ENCODE data around the gene DGKB.

DGKB gene

DNA sequence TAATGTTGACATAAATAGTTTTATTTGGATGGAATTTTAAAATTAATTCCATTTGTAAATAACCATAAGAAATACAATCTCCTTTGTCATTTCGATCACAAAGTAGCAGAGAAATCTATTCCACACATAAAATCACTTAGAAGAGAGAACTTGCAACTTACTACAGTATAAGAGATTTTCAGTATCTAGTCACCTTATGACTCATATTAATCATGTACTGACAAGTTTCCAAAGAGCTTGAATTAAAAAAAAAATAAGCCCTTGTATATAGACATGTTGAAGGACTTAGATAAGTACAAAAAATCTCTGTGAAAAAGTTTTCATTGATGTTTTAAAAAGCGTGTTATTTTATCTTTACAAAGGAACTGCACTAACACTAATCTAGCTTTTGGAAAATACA is 706.0 kb downstream of the DGKB start:
- TF ChIP-seq, protein P1, sequence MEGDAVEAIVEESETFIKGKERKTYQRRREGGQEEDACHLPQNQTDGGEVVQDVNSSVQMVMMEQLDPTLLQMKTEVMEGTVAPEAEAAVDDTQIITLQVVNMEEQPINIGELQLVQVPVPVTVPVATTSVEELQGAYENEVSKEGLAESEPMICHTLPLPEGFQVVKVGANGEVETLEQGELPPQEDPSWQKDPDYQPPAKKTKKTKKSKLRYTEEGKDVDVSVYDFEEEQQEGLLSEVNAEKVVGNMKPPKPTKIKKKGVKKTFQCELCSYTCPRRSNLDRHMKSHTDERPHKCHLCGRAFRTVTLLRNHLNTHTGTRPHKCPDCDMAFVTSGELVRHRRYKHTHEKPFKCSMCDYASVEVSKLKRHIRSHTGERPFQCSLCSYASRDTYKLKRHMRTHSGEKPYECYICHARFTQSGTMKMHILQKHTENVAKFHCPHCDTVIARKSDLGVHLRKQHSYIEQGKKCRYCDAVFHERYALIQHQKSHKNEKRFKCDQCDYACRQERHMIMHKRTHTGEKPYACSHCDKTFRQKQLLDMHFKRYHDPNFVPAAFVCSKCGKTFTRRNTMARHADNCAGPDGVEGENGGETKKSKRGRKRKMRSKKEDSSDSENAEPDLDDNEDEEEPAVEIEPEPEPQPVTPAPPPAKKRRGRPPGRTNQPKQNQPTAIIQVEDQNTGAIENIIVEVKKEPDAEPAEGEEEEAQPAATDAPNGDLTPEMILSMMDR (IDR thresholded peaks at IDR 0.05): no peak
- no peaks in the 10 kb centered on the region for H3K36me3 ChIP-seq
- no peaks in the 10 kb centered on the region for H3K9me3 ChIP-seq
- H3K4me3 ChIP-seq (ENCODE audit: low read depth in 1 of 2, low read length in 1 of 2): no peak overlapping the region
- H3K4me1 ChIP-seq (ENCODE audit: control insufficient read depth in 1 of 2, insufficient read depth in 1 of 2, low read depth in 1 of 2, low read length in 1 of 2): no peaks in the 10 kb centered on the region
- no peak overlapping the region for H3K27ac ChIP-seq
- no peaks in the 10 kb centered on the region for H3K27me3 ChIP-seq

GRCh38 chr7:14195871-14196270 is 706.7 kb downstream of the DGKB start:
- Histone ChIP-seq H3K27ac (no peak overlapping the region), H3K4me1 (ENCODE audit: control insufficient read depth in 1 of 2, insufficient read depth in 1 of 2, low read depth in 1 of 2, low read length in 1 of 2) (no peaks in the 10 kb centered on the region)
- TF ChIP-seq, protein P1 (IDR thresholded peaks at IDR 0.05): no peak

DNA sequence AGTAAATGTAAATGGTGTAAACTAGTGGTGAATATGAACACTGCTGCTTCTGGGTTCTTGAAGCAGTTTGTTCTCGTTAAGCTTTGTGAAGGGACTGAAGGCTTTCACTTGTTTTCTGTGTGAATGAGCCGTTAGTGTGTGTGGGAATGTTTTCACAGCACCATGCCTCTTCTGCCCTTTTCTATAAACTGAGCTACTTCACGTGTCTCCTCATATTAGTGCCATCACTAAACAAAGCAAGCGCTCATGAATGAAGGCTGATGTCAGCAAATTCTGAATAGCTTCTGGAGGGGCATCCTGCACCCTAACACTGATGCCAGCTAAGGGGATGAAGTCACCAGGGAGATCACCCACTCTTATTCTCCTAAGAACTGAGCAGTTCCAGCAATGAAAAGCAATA is 707.5 kb downstream of the DGKB start:
- no peaks in the 10 kb centered on the region for H3K27me3 ChIP-seq
- H3K27ac ChIP-seq: no peak overlapping the region
- H3K4me1 ChIP-seq (ENCODE audit: control insufficient read depth in 1 of 2, insufficient read depth in 1 of 2, low read depth in 1 of 2, low read length in 1 of 2): no peaks in the 10 kb centered on the region
- TF ChIP-seq, protein P1 (IDR thresholded peaks at IDR 0.05): no peak
- no peaks in the 10 kb centered on the region for H3K36me3 ChIP-seq
- H3K9me3 ChIP-seq: no peaks in the 10 kb centered on the region
- no peak overlapping the region for H3K4me3 ChIP-seq (ENCODE audit: low read depth in 1 of 2, low read length in 1 of 2)

More at GRCh38 chr7:14195871-14196270, 706.7 kb downstream of the DGKB start:
- Histone ChIP-seq H3K36me3 (no peaks in the 10 kb centered on the region), H3K4me3 (ENCODE audit: low read depth in 1 of 2, low read length in 1 of 2) (no peak overlapping the region), H3K27me3 (no peaks in the 10 kb centered on the region), H3K9me3 (no peaks in the 10 kb centered on the region)

- Histone ChIP-seq H3K4me1 (ENCODE audit: control insufficient read depth in 1 of 2, insufficient read depth in 1 of 2, low read depth in 1 of 2, low read length in 1 of 2) (no peaks in the 10 kb centered on the region), H3K27me3 (no peaks in the 10 kb centered on the region), H3K4me3 (ENCODE audit: low read depth in 1 of 2, low read length in 1 of 2) (no peak overlapping the region), H3K9me3 (no peaks in the 10 kb centered on the region), H3K27ac (no peak overlapping the region), H3K36me3 (no peaks in the 10 kb centered on the region)
- TF ChIP-seq, protein P1 (IDR thresholded peaks at IDR 0.05): no peak
These were observed 710.9 kb downstream of the DGKB start for GRCh38 chr7:14191686-14192098.

DNA sequence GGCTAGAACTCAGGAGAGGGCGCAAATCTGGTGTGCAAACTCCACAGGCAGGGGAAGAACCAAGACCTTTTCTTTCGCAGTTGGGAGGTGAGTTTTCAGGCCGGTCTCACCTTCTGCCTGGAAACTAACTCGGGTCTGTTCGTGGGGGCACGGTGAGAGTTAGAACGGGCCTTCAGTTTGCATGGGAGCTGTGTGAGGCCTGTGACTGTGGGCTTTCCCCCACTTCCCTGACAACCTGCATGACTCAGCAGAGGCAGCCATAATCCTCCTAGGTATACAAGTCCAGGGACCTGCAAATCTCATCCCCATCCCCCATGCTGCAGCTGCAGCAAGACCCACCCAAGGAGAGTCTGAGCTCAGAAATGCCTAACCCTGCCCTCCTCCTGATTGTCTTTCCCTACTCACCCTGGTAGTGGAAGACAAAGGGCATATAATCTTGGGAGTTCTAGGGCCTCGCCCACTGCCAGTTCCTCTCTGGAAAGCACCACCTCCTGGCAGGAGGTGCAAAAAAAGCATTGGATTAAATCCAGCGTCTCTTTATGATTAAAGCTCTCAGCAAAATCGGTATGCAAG is 718.2 kb downstream of the DGKB start:
- Histone ChIP-seq H3K9me3 (no peaks in the 10 kb centered on the region), H3K27me3 (no peaks in the 10 kb centered on the region), H3K4me1 (ENCODE audit: control insufficient read depth in 1 of 2, insufficient read depth in 1 of 2, low read depth in 1 of 2, low read length in 1 of 2) (no peaks in the 10 kb centered on the region), H3K27ac (no peak overlapping the region), H3K4me3 (ENCODE audit: low read depth in 1 of 2, low read length in 1 of 2) (no peak overlapping the region), H3K36me3 (no peaks in the 10 kb centered on the region)
- TF ChIP-seq, protein P1 (IDR thresholded peaks at IDR 0.05): no peak
